ENCODE results near the gene OR51D1. TPM values are rescaled to one million over a fixed set of nuclear protein-coding genes. Genes with fewer than 3 reads are reported as not detected.

The OR51D1 gene
- total RNA-seq, 1 donor from 2014 or later, result not detected

DNA sequence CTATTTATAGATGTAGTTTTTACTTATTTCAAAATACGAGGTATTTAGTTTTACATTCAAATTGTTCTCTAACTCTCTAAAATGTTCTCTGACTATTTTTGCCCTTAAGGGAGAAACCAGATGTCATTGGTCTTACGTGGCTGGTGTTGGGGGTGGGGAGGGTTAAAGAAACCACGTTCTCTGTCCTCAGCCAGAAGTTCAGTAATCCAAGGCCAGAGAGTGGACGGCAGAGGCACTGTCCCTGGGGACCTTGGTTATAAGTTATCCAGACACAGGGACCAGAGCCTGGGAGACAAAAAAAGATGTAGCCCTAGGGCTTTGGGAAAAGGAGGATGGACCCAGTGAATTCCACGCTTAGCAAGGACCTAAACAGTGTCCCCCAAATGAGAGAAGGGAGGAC, 5.8 kb downstream of the OR51D1 start:
- DNase-seq (peak; percentile 46), ATAC-seq (ENCODE audit: poor library complexity) (peak; percentile 42)
- intact Hi-C loops (cut with DNase I), result no loop called here

DNA sequence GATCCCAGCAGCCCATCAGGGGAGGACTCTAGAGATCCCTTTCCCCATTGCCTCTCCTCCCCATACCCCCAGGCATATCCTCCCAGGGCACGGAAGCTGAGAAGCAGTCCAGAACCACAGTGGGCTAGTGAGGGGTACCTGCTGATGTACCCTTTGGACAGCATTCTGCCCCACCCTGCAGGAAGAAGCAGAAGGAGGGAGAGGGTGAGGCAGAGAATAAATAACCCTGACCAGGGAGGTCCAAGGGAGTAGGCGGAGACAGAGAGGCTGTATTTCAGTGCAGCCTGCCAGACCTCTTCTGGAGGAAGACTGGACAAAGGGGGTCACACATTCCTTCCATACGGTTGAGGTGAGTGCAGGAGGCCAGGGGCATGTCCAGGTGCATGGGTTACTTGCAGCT, 6.4 kb downstream of the OR51D1 start, which contains the start of gene OR51E1:
TSS of gene OR51E1 (plus strand) at position 301 of the 400 bp plus-strand sequence. CDS start 8,545 bp downstream, outside the sequence.
- ATAC-seq (ENCODE audit: poor library complexity) (no peak), DNase-seq (no peak)
- intact Hi-C loops (cut with DNase I), result no loop called here

DNA sequence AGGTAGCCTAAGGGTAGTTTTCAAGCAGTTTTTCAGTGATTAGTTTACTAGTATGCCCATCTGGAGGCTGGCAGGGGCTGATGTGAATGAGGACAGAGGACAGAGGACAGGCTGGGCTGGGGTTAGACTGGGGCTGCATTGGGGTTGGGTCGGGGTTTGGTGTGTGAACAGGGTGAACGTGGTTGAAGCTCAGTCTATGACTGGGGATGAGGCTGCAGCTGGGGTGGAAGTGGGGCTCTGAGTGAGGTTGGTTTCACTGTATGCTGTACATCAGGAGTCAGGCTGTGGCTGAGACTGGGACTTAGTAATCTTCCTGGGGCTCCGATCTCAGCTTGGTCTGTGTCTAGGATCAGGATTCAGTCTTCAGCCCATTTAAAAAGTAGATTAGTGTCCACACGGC, 7.0 kb downstream of the OR51D1 start:
- DNase-seq (no peak), ATAC-seq (ENCODE audit: poor library complexity) (no peak)
- intact Hi-C loops (cut with DNase I), result no loop called here

DNA sequence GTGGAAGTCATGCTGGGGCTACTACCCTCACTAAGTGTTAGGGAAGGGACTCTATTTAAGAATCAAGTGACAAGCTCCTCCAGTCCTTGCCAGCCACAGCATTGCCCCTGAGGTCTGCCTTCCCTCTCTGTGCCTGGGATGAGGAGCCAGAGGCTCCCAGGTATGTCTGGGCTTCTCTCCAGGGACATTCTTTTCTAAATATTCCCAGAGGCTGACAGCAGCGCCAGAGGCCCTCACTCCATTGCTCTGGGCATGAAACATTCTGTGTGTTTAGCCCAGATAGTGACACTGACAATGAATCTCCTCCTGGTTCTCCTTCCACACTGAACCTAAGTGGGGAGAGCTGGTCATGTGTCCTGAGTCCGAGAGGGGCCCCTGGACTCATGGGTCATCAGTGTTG, 8.7 kb downstream of the OR51D1 start:
- peak; percentile 89 for ATAC-seq (ENCODE audit: poor library complexity)
- DNase-seq, result peak; percentile 63
- intact Hi-C loops (cut with DNase I), result no loop called here

DNA sequence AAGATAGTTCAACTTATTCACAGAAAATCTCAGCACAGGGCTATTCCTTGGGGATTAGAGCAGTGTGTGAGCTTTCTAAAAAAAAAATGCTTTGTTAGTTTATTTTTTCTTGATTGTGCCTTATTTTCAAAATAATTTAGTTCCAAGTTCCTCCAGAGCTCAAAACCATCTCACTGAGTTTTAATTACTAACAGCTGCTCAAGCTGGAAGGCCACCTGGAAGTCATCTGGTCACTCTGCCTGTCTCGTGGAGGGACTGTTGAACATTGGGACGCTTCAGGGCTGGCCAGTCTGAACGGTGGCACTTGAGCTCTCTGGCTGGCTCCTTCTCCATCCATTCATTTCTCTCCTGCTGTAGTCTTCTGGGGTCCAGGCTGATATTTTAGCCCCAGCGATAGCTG, 10.5 kb downstream of the OR51D1 start:
- intact Hi-C loops (cut with DNase I), result no loop called here
- DNase-seq (no peak), ATAC-seq (ENCODE audit: poor library complexity) (no peak)

DNA sequence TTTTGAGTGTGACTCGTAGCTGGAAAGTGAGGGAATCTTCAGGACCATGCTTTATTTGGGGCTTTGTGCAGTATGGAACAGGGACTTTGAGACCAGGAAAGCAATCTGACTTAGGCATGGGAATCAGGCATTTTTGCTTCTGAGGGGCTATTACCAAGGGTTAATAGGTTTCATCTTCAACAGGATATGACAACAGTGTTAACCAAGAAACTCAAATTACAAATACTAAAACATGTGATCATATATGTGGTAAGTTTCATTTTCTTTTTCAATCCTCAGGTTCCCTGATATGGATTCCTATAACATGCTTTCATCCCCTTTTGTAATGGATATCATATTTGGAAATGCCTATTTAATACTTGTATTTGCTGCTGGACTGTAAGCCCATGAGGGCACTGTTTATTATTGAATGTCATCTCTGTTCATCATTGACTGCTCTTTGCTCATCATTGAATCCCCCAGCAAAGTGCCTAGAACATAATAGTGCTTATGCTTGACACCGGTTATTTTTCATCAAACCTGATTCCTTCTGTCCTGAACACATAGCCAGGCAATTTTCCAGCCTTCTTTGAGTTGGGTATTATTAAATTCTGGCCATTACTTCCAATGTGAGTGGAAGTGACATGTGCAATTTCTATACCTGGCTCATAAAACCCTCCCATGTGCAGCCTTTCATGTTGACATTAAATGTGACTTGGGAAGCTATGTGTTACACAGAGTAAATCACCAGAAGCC, 17.5 kb downstream of the OR51D1 start:
- no peak for DNase-seq
- intact Hi-C loops (cut with DNase I), result no loop called here
- no peak for ATAC-seq (ENCODE audit: poor library complexity)

DNA sequence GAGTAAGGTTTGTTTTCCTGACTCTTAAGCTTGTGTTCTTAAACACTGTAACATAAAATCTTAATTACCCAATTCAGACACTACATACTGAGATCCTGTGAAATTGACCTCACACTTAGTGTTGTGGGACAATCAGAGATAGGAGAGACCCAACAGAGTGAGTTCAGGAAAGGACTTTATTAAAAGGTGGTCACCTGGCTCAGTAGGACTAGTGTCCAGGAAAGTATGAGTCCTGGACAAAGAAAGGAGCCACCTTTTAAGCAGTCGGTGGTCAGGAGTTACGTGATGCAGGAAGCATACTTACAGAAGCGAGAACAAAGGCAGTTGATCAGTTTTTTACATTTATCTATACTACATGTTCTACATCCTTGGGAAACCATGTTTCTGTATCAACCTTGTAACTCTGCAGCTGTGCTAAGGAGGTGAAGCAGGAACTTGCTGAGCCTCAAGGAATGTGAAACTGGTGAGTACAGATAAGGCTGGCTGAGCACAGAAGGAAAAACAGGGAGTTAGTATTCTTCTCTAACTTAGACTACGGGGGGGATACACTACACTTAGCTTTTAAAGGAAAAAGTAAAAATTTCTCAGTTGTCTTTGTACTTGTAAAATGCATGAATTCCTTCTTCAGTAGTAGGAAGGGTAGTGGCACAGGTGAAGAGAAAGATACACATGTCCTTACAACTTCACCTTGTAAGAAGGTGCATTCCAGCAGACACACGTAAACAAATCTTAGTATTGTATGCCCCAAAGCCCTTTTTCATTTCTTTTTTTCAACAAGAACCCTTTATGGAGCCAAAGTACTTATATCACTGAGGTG, 21.6 kb downstream of the OR51D1 start:
- intact Hi-C loops (cut with DNase I), result no loop called here
- DNase-seq (no peak), ATAC-seq (ENCODE audit: poor library complexity) (no peak)

DNA sequence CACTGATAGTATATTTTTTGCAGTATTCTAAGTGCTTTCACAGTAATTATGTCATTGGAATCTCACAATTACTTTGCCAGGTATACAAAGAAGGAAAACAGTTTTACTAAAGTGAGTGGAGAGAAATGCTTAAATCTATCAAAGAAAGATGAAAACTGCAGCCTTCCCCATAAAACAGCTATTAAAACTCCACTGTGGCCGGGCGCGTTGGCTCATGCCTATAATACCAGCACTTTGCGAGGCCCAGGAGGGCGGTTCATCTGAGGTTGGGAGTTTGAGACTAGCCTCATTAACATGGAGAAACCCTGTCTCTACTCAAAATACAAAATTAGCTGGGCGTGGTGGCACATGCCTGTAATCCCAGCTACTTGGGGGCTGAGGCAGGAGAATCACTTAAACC, 25.6 kb downstream of the OR51D1 start:
- intact Hi-C loops (cut with DNase I), result no loop called here
- DNase-seq, result no peak
- ATAC-seq (ENCODE audit: poor library complexity), result no peak

DNA sequence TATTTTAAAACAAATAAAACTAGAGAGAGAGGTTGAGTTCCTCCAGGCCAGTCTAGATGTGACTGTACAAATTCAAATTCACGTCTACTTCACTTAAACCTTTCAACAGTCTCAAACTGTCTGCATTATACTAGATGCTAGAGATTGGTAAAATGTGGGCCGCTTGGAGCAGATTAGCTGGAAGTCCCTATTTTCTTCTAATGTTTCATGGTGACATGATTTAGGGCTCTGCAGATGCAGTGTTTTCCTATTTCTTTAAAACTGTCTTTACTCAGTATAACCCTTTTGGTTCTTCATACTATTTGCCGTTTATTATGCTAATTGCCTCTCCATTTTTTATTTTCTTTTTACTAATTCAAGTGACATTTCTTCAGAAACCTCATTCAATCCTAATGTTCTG, 26.9 kb downstream of the OR51D1 start:
- intact Hi-C loops (cut with DNase I), result no loop called here
- DNase-seq (no peak), ATAC-seq (ENCODE audit: poor library complexity) (no peak)

DNA sequence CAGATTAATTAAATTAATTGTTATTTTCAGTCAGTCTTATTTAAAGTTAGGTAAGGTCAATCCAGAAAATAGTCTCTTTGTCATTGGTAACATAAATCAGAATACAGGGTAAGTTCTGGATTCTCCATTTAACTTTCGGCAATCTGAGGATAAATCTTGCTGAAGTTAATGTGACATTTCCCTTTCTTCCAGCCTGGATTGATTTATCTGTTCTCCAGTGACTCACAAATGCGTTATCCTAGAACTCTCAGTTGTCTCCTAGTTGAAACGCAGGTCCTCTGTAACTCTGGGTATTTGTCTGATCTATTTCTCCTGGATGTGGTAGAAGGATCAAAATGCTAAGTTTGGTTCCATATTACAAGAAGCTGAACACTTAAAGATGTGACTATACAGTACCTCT, 27.5 kb downstream of the OR51D1 start:
- DNase-seq (no peak), ATAC-seq (ENCODE audit: poor library complexity) (no peak)
- intact Hi-C loops (cut with DNase I), result no loop called here

DNA sequence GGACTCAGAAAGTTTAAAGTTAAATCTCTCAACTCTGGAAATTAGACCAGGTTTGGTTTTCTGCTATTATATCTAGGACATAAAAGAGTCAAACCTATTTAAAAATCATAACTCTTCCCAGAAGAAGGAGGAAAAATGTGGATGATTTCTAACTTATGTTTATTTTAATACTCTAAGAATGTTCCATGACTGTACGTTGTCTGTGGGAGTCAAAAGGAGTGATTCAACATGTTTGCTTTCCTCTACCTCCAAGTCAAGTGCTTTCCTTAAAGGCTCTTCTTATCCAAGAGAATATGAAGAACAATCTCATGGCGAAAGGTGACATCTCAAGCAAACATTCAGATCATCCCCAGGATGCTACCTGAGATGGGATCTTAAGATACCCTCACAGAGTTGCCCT, 28.1 kb downstream of the OR51D1 start:
- intact Hi-C loops (cut with DNase I), result no loop called here
- DNase-seq (no peak), ATAC-seq (ENCODE audit: poor library complexity) (no peak)

DNA sequence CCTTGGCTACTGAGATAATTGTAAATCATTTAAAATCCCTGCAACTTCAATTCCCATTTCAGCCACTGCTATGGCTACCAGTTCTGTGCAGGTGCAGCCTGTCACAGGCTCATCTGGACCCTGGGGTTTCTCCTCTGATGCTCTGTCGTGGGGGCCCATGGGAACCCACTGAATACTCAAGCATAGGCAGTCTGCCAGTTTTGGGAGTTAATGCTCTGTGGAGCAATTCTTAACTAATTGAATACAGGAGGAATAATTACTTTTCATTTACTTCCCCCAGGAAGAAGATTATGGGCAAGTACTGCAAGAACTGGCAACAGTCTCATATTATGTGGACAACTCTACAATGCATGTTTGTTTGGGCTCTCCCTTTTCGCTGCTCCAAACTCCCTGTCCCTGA, 34.5 kb downstream of the OR51D1 start:
- no peak for DNase-seq
- no peak for ATAC-seq (ENCODE audit: poor library complexity)
- intact Hi-C loops (cut with DNase I), result no loop called here

DNA sequence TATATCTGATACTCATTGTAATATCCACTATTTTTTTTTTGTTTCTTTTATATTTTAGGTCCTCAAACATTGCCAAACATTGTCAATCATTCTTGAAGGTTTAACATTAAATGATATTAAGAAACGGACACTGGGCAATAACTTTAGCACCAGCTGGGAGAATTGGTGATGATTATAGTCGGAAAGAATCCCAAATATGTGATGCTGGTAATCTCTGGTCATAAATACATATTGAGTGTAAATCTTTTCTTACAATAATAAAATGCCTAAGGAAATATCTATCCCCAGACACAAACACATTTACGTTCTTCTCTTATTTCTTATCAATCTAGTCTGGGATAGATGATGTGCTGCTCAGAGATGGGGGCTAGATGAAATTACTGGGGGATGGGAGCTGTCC, 35.2 kb downstream of the OR51D1 start:
- ATAC-seq (ENCODE audit: poor library complexity) (no peak), DNase-seq (no peak)
- intact Hi-C loops (cut with DNase I), result no loop called here

DNA sequence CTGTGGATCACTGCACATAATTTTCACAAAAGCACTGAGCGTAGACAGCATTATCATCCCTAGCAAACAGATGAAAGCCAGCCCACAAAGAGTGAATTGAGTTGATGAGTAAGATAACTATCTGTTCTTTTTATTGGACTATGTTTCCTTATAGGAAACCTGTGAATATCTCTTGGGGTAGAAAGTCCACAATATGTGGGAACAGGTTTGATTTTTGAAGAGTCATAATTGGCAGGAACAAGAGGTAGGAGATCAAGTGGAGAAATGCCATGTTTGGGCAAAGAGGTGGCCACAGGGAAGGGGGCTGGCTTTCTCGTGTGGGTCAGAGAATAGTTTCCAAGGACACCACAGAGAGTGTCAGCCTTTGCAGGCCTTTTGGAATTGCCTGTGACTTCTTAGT, 36.5 kb downstream of the OR51D1 start:
- DNase-seq (no peak), ATAC-seq (ENCODE audit: poor library complexity) (no peak)
- intact Hi-C loops (cut with DNase I), result no loop called here

DNA sequence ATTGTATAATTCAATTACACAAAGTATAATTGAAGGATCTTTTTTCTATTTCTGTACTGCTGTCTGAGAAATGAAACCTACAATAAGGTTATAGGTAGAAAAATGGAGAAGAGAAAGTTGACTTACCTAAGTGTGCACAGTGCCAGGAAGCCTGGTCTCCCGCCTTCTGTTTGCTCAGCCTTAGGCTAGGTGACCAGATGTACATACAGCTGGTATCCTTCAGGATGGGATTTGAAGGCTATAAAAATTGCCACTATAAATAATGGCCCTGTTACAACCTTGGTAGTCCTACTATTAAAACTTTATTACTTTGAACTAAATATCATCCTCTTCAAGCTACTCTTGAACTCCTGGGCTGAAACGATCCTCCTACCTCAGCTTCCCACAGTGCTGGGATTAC, 40.7 kb downstream of the OR51D1 start:
- intact Hi-C loops (cut with DNase I), result no loop called here

DNA sequence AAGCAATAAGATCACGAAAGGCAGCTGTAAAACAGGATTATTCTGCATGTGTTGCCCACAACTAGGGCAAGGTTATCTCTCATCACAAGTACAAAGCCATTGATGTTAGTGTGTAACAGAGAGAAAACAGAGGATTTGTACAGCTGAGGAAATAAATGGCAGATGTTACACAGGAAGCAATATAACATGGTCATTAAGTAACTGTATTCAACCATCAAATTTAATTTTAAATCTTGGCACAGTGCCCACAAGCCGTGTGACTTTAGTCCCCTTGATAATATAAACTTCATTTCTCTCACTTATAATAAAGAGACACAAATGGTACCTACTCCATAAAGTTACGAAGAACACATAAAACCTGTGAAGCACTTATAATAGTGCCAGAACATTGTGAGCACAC, 43.1 kb downstream of the OR51D1 start:
- no peak for ATAC-seq (ENCODE audit: poor library complexity)
- no peak for DNase-seq
- intact Hi-C loops (cut with DNase I), result no loop called here

More for the DNA sequence above, 40.7 kb downstream of the OR51D1 start:
- DNase-seq (no peak), ATAC-seq (ENCODE audit: poor library complexity) (no peak)

DNA sequence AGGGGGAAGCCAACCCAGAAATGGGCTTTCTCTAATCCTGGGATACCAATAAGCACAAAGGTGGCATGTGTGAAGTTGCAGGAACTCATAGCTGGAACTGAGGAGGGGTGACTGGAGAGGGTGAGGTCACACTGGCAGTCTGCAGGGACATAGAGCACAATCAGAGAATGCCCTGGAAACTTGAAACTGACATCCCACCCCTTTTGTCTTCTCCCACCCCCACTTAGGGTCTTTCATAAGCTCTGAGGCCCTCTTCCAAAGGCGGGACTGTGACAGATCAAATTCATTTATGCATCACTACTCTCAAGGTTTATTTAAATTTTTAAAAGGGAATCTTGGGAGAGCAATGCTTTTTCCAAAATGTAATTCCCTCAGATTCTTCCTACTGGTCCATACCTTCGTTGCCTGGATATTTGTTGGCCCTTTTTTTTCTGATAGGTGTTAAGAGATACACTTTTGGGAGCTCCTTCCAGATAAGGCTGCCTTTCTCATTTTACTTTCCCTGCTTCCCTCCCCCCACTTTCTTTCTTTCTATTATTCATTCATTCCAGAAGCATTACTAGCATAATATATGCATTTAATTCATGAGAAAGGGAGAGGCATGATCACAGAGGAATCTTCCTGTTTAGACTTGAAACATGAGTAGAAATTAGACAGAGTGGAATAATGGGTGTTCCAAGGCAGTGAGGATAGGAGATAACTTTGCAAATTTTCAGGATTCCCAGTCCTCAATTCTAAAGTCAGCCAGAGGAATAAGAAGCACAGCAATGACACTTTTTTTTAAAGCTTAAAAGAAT, 45.5 kb downstream of the OR51D1 start:
- DNase-seq, result no peak
- intact Hi-C loops (cut with DNase I), result no loop called here
- ATAC-seq (ENCODE audit: poor library complexity), result no peak

DNA sequence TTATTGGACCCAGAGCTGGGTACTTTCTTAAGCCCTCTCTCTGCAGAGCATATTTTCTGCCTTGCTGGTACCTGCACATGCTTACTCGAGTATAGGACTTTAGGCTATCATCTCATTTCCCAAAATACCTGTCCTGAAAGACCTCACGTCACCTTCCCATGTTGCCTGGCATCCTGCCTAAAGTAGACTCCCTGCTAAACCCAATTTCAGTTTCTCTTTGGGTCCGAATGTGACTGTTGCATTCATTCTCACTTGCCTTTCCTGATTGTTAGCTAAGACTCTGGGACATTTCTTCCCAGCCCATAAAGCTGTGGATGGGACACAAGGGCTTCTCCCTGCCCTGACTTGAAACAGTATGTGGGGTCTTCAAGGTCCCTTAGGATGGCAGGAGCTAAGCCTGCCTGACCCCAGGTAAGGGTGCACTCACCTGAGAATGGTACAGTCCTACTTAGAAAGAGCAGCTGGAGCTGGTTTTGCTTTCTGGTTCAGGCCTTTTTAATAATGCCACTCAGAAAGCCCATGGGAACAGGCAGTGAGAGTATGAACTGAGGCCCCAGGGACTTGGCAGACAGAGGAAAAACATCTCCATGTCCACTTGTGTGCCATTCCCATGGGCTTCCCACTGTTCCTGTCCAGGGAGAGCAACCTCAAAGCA, 47.5 kb downstream of the OR51D1 start:
- intact Hi-C loops (cut with DNase I), result no loop called here
- ATAC-seq (ENCODE audit: poor library complexity), result no peak

More for the DNA sequence above, 47.5 kb downstream of the OR51D1 start:
- DNase-seq, result no peak

Measured in Right ventricle myocardium superior (tissue), 1 donor.